GM21717 (cell line): ENCODE data around the gene STAT3.

Source experiments
- ATAC-seq: cut with Tn5 transposase; IDR thresholded peaks from one replicate; pipeline ENCODE4 v1.9.1; 2021; ENCODE audit warnings: mild to moderate bottlenecking, moderate library complexity; ENCODE audit not compliant: unreplicated experiment

STAT3 gene

DNA sequence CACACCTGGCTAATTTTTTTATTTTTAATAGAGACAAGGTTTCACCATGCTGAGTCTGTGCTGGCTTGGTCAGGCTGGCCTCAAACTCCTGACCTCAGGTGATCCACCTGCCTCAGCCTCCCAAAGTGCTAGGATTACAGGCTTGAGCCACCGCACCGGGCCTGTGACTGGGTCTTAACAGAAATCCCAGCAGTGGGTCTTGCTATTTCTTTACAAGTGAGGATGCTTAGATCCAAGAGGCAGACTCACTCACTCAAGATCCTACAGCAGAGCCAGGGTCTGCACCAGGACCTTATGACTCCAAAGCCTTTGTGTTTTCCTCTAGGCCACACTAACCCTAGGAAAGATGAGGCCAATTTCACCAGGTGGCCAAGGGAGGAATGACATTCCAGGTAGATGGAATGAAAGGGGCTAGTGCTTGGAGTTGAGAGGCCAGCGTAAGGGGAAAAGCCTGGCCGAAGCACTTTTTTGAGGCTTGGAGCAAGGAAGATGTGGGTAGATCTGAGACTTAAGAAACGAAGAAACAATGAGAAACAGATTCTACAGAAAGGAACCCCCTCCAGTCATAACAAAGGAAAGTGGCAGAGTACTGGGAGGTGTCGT, 105.7 kb downstream of the STAT3 start:
- ATAC-seq: no peak

DNA sequence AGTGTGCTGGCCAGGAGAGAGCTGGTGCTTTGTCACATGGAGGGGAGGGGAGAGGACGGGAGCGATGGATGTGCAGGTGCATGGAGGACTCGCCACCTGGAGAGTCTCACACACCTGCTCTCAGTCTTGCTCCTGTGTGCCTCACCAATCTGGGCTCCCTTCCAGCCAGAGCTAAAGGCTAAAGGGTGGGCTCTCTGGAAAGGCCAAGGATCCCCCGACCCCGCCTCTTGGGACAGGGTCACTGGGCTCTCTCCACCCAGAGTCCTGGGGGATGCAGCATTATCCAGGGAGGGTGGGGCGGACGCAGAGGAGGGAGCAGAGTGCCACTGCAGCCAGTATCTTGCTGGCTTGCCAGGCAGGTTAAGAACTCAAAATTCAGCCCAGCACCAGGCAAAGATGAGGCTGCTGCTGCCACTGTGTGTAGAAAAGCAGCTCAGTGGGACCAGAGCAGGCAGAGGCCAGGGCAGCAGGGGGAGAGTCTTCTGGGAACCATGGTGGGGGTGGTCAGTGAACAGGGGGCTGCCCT, 106.6 kb downstream of the STAT3 start:
- no peak for ATAC-seq

DNA sequence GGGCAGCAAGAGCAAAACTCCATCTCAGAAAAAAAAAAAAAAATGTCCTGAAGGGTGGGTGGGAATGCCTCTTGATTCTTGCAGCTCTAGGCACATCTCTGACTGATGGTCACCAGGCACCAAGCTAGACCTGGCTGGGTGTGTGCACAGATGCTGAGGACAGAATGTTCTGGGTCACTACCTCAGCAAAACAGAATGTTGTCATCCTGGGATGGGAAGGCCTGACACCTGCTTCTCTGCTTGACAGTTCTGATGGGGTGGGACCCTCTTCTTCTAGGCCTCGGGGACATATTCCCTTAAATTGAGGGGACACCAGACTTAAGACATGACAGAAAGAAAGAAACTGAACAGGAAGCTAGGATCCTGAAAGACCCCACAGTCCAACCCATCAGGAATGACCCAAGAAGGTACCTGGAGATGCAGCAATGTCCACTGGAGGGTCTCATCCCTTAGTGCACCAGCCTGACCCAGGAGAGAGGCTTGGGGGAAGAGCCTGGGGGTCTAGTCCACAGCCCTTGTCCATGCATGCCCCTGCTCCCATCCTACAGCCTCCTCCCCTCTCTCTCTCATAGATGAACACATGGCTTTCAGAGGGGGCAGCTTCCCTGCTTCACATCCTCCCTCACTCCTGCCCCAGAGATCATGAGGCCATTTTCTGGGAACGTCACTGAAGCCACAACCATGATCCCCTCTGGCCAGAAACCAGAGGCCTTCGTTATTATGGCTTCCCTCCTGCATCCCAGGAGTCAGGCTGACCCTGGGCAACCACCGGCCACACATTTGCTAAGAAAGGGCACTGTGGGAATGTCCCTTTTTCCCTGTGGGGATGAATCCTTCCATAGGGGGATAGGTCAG, 108.2 kb downstream of the STAT3 start:
- ATAC-seq: no peak

DNA sequence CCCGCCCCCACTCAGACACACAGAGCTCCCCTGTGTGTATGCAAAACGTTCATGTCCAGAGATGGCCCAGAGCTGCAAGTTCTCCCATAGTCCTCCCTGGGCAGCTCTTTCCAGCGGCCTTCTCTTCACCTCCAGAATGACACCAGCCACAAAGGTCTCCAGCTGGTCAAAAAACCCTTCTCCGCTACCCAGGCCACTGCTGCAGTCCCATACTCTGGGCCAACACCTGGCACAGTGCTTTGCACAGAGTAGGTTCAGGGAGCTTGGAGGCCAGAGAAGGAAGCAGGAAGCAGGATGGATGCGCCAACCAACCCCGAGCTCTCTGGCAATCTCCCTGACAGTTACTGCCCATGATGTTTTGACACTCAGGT, 110.9 kb downstream of the STAT3 start:
- ATAC-seq: no peak

GRCh38 chr17:42276609-42277341, 111.5 kb downstream of the STAT3 start:
- ATAC-seq: no peak

GRCh38 chr17:42276359-42276608, 112.0 kb downstream of the STAT3 start, which contains the start of gene STAT5B:
STAT5B (minus strand) TSS chr17:42276391; CDS start chr17:42232127, 44,264 bp downstream.
- ATAC-seq: no peak

DNA sequence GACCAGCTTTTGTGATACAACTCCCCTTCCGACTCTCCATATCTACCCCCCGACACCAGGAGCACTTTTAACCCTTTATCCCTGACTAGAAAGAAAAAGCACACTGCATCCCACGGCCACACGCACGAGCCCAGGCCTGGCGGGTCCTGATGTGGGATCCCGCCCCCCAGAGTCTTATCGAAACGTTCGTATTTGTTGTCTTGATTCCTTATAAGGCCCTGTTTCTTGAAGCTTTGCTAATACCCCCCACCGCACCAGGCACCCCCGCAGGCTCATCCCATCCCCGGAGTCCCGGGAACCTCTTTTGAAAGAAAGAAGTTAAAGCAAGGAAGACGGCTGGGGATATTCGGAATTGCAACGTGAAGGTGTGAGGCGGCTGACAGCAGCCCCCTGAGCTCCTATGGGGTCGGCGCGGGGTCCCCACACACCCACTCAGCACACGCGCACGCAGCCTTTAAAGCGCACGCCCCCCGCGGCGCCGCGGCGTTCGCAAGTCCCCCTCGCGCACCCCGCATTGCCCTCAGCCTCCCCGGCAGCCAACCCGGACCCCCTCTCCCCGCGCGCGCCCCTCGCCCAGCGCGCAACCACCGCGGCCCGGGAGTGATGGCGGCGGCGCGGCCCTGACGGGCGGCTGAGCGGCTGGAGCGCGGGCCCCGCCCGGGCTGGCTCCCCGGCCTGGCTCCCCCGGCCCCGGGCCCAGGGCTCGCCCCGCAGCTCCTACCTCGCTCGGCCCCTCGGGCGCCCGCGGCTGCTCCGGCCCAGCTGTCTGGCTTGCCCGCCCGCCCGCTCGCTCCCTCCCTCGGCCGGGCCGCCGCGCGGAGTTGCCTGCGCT, 112.5 kb downstream of the STAT3 start:
- no peak for ATAC-seq

DNA sequence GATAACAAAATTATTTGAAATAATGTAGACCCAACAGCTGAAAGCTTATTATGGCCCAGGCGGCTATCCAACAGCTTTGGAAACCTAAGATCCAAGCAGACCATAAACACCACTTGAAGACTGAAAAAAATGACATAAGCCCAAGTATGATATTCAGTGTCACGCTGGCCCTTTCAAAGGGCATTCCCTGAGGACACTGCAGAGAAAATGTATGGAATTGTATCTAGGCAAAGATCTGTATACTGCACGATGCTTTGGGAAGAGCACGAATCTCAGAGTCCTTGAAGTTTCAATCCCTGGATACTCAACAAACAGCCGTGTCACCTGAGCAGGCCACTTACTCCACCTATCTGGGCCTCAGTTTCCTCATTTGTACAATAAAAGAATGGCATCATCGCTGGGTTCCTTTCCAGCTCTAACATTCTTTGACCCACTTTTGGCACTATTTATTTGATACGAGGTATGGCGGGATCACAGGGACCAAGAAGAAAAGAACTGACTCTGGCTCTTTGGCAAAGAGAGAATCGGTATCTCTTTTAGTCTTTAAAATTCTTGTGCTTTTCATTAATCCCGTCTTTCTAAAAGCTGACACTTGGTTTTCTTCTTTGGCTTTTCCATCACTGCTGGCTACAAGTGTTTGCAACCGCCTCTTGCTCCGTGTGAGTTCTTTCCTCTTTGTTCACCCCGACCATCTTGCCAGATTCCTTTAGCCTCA, 113.3 kb downstream of the STAT3 start:
- no peak for ATAC-seq

DNA sequence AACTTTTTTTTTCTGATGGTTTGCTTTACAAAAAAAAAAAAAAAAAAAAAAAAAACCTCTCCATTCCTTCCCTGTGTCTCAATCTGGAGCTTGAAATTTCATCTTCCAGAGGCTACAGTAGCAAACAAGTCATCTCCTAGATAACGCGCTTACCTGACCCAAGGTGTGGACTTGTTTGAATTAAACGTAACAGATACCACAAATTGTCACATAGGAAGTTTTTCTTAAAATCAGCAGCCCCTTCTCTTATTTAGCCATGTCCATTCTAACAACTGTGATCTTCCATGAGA, 114.0 kb downstream of the STAT3 start:
- ATAC-seq: no peak

GRCh38 chr17:42273474-42274252, 114.6 kb downstream of the STAT3 start:
- ATAC-seq: no peak

DNA sequence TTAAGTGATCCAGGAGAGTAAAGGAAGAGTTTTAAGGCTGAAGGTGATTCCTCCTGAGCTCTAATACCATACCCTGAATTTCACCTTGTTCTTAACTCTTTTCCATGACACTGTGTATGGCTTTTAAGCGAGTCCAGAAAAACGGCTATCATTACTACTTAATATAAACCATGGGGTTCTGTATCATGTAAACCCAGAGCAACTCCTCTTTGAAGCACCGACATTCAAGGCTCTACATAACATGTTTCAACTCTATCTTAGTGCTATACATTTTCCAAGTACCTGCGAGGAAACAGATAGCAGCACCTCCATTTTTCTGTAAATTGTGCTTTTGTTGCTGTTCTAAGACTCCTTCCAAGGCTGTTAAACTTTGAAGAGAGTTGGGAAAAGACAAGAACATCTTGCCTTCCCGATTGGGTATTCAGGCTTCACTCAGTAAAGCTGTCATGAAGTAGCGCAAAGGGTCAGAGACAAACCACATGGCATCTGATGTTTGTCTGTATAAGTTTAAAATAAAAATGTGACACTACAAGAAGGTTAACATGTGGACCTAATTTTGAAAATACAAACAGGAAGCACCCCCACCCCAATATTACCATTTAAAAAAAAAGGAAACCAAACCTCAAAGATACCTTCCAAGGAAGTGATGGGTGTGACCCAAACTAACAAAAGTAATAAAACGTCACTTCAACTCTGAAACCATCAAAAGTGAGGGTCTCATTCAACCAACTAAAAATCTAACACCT, 115.9 kb downstream of the STAT3 start:
- no peak for ATAC-seq

GRCh38 chr17:42271779-42272035, 116.5 kb downstream of the STAT3 start:
- ATAC-seq: no peak

GRCh38 chr17:42271006-42271778, 117.0 kb downstream of the STAT3 start:
- no peak for ATAC-seq

GRCh38 chr17:42270596-42270995, 117.6 kb downstream of the STAT3 start:
- no peak for ATAC-seq

DNA sequence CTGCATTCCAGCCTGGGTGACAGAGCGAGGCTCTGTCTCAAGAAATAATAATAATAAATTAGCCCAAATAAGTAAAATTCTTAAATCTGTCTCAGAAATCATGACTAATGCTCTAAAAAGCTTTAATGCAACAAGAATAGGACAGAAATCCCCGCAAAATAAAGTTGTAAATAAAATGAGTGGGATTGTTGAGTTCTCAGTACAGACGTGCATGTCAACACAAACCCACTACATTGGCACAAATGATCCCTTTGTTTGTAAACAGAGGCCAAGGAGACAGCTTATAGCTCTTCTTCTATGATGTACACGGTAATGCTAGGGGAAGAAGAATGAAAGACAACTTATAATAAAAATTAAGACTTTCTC, 118.1 kb downstream of the STAT3 start:
- no peak for ATAC-seq

DNA sequence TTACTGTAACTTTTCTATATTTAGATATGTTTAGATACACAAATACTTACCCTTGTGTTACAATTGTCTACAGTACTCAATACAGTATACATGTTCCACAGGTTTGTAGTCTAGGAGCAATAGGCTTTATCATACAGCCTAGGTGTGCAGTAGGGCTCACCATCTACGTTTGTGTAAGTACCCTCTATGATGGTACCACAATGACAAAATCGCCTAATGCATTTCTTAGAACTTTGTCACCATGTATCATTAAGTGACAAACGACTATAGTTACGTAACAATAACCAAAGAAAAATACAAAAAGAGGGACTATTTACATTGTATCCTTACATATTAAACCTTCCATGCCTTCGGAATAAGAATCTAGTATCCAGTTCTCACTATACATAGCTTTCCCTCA, 120.0 kb downstream of the STAT3 start:
- no peak for ATAC-seq

- ATAC-seq: no peak
Measured at GRCh38 chr17:42266918-42267766, 121.1 kb downstream of the STAT3 start.

DNA sequence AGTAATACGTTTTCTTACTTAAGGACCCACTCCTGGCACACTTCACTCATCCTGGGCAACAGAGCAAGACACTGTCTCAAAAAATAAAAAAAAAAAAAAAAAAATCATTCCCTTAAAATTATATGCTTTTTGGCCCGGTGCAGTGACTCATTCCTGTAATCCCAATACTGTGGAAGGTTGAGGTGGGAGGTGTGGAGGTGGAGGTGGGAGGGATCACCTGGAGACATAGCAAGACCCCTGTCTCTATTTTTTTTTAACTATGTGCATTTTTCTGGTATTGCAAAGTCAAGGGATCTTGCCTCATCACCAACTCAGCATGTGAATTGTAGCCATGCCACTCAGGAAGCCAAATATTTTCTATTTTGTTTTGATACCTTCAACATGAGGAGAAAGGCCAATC, 121.8 kb downstream of the STAT3 start:
- no peak for ATAC-seq
